Uterus (tissue), 4 donors: ENCODE data around the gene SNRK. TPM values are rescaled to one million over a fixed set of nuclear protein-coding genes. Genes with fewer than 3 reads are reported as not detected.

ENCODE experiments used
- DNase-seq, 2 donors: peaks; one replicate each; pipeline ENCODE4 v3.0.0-alpha.2; 2019 to 2020
- H3K27ac ChIP-seq, 2 donors: fragments of 200-600 bp; sonication (generic); 1 replicate in 1 of 2; 2 replicates in 1 of 2; pipeline ENCODE4 v1.5.1; 2016 to 2018
- H3K27me3 ChIP-seq, 2 donors: fragments of 200-600 bp; sonication (generic); one replicate each; pipeline ENCODE4 v1.5.1; 2018 to 2019; ENCODE audit warnings: control low read depth in 1 of 2
- H3K36me3 ChIP-seq, 2 donors: fragments of 200-600 bp; sonication (generic); one replicate each; pipeline ENCODE4 v1.5.1; 2019; ENCODE audit warnings: control low read depth in 1 of 2
- H3K4me1 ChIP-seq, 2 donors: fragments of 200-600 bp; sonication (generic); one replicate each; pipeline ENCODE4 v1.5.1; 2018 to 2019; ENCODE audit warnings: control low read depth in 1 of 2
- H3K4me3 ChIP-seq, 2 donors: fragments of 200-600 bp; sonication (generic); 1 replicate in 1 of 2; 2 replicates in 1 of 2; pipeline ENCODE4 v1.5.1; 2018 to 2019; ENCODE audit warnings: mild to moderate bottlenecking in 1 of 2
- H3K9me3 ChIP-seq, 2 donors: fragments of 200-600 bp; sonication (generic); one replicate each; pipeline ENCODE4 v1.5.1; 2019; ENCODE audit warnings: control low read depth in 1 of 2
- POLR2A ChIP-seq, 2 donors: fragments of 450-650 bp; IDR thresholded peaks; one replicate each; pipeline ENCODE4 v1.6.1; 2016; ENCODE audit warnings: antibody characterized with exemption in 2 of 2, mild to moderate bottlenecking in 1 of 2, moderate library complexity in 1 of 2
- intact Hi-C: fragments of 100-400 bp; cut with DNase I; formaldehyde crosslinking; loops from one replicate; pipeline ENCODE4 v1.15.1; 2023; ENCODE audit warnings: low total_unique reads
- total RNA-seq, 4 donors: library from RNA; depleted of rRNA in 3 of 4; stranded (reverse); fragments of >200 nt in 3 of 4; gene quantifications; one replicate each; pipeline versions ENCODE4 v1.1.0 to v1.2.4, GENCODE V29; 2014 to 2023
- TF ChIP-seq, protein P1 (sequence below), 4 experiments: fragments of 200-600 bp in 2 of 4; fragments of 450-650 bp in 2 of 4; sonication (generic) in 2 of 4; IDR thresholded peaks; one replicate each; pipeline ENCODE4 v1.5.1; 2016 to 2019; ENCODE audit warnings: antibody characterized with exemption in 4 of 4, mild to moderate bottlenecking in 2 of 4, moderate library complexity in 1 of 4
- donor health status: DM: yes; HTN: yes; CAD: no.

Gene SNRK
- total RNA-seq, 4 donors from 2014 or later, result 57.1 to 109 (median 98.3) TPM

DNA sequence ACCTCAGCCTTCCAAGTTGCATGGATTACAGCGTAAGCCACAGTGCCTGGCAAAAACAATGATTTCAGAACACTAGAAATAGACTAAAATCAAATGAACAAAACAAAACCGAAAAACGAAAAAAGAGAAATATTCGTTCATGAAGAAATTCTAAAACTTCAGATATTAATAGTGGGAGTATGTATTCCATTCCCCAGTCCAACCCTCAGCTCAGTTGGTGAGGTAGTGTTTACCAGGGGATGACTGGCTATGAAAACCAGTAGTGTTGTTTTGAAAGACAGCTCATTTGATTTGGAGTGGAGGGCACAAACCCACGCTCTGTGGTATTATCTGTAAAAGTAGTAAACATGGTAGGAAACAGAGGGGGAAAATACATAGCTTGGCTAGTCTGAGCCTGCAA lies 6.8 kb upstream of the SNRK start:
- intact Hi-C loops, result no loop called here
- TF ChIP-seq POLR2A (IDR thresholded peaks at IDR 0.05), result no peak
- TF ChIP-seq, protein P1, sequence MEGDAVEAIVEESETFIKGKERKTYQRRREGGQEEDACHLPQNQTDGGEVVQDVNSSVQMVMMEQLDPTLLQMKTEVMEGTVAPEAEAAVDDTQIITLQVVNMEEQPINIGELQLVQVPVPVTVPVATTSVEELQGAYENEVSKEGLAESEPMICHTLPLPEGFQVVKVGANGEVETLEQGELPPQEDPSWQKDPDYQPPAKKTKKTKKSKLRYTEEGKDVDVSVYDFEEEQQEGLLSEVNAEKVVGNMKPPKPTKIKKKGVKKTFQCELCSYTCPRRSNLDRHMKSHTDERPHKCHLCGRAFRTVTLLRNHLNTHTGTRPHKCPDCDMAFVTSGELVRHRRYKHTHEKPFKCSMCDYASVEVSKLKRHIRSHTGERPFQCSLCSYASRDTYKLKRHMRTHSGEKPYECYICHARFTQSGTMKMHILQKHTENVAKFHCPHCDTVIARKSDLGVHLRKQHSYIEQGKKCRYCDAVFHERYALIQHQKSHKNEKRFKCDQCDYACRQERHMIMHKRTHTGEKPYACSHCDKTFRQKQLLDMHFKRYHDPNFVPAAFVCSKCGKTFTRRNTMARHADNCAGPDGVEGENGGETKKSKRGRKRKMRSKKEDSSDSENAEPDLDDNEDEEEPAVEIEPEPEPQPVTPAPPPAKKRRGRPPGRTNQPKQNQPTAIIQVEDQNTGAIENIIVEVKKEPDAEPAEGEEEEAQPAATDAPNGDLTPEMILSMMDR (IDR thresholded peaks at IDR 0.05), result no peak
- no peaks in the 10 kb centered on the region for H3K4me1 ChIP-seq
- H3K27me3 ChIP-seq, result no peaks in the 10 kb centered on the region
- H3K9me3 ChIP-seq, result no peaks in the 10 kb centered on the region
- no peak overlapping the region for H3K4me3 ChIP-seq
- no peak for DNase-seq
- H3K27ac ChIP-seq, result no peak overlapping the region
- H3K36me3 ChIP-seq, result no peaks in the 10 kb centered on the region

DNA sequence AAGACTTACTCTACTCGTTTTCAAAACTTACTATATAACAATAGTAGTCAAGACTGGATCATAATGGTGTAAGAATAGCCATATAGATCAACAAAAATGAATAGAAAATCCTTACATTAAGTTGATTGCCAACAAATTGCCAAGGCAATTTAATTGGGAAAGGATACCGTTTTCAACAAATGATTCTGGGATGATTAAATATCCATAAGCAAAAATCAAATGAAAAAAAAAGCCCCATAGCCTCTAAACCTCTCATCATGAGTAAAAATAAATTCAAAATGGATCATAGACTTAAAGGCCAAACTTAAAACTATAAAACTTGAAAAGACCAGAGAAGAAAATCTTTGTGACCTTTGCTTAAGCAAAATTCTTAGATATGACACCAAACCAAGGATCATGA lies 5.3 kb upstream of the SNRK start:
- Histone ChIP-seq H3K4me3 (no peak overlapping the region), H3K27ac (no peak overlapping the region), H3K36me3 (no peaks in the 10 kb centered on the region), H3K4me1 (no peaks in the 10 kb centered on the region), H3K27me3 (no peaks in the 10 kb centered on the region), H3K9me3 (no peaks in the 10 kb centered on the region)
- DNase-seq, result no peak
- intact Hi-C loops, result no loop called here
- TF ChIP-seq, protein P1 (IDR thresholded peaks at IDR 0.05), result no peak
- no peak for TF ChIP-seq POLR2A (IDR thresholded peaks at IDR 0.05)

DNA sequence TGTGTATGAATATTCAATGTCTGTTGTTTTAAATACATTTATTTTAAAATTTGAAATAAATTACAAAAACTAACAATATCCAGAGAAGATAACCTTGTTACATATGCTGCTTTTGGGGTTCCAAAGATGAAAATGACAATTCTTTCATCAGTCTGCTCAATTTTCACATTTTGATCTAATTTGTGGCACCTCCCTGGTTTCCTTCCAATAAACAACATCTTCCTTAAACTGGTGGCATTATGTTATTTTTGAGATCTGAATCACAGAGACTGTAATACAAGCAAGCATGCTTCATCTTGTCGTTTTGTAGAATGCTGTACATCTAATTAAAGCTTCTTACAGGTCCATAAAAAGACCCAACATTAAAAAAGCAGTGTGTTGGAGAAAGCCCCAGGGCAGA lies 2.2 kb upstream of the SNRK start:
- H3K27me3 ChIP-seq, result no peaks in the 10 kb centered on the region
- H3K36me3 ChIP-seq, result no peaks in the 10 kb centered on the region
- intact Hi-C loops, result no loop called here
- no peak overlapping the region for H3K4me3 ChIP-seq
- no peak for TF ChIP-seq POLR2A (IDR thresholded peaks at IDR 0.05)
- TF ChIP-seq, protein P1 (IDR thresholded peaks at IDR 0.05), result no peak
- H3K9me3 ChIP-seq, result no peaks in the 10 kb centered on the region
- no peak for DNase-seq
- no peaks in the 10 kb centered on the region for H3K4me1 ChIP-seq
- H3K27ac ChIP-seq, result no peak overlapping the region

DNA sequence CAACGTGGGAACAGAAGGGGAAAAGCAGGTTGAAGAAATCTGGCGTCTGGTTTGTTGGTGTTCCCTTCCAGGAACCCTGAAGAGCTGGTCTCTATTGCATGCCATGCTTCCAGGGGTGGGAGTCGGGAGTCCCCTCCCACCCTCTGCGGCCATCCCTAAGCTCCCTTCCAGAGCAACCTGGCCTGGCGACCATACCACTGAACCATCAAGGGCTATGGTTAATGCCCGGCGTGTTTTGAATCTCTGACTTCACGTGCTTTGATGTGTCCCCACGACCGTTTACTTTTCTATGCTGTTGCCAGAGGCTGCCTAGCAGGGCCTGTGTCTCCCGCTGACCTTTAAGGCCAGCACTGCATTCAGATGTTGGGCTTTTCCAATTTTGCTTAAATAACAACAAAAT lies 696 bp upstream of the SNRK start:
- DNase-seq, result peak; percentile 17 to 21
- TF ChIP-seq POLR2A (IDR thresholded peaks at IDR 0.05), result no peak
- TF ChIP-seq, protein P1 (IDR thresholded peaks at IDR 0.05), result no peak
- Histone ChIP-seq H3K27me3 (no peaks in the 10 kb centered on the region), H3K4me3 (peak overlapping the region in 1 of 2 donors; percentile 57), H3K4me1 (no peaks in the 10 kb centered on the region), H3K36me3 (no peaks in the 10 kb centered on the region), H3K9me3 (no peaks in the 10 kb centered on the region), H3K27ac (peak overlapping the region; percentile 87 to 98)
- intact Hi-C loops, result no loop called here

DNA sequence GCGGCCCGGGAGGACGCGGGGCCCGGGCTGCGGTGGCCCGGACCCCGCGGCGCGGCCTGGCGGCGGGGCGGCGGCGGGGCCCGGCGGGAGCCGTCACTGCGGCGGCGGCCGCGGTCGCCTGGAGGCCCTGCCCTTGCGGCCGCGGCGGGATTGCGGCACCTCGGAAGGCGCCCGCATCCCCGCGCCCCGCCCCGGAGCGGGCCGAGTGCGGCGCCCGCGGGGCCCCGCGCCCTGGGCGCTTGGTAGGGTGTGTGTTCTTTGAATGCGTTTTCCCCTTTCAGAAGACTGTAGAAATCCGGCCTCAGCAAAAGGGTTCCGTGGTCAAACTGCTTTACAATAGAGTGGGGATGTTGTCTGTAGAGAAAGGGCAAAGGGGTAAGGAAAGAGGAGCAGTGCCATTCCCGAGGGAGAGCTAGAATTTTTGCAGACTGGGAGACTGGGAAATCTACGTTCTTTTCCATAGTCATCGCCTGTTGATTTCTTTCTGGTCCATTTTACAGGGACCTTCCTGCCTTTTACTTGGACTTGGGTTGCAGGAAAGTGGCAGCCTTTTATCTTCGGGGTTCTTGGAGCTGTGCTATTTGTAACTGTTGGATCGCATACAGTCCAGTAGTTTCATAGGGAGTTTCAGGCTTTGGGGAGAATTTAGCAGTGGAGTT lies 630 bp downstream of the SNRK start:
- TF ChIP-seq, protein P1 (IDR thresholded peaks at IDR 0.05), result no peak
- TF ChIP-seq POLR2A (IDR thresholded peaks at IDR 0.05), result no peak
- DNase-seq, result no peak
- Histone ChIP-seq H3K27me3 (no peaks in the 10 kb centered on the region), H3K36me3 (no peaks in the 10 kb centered on the region), H3K27ac (peak overlapping the region; percentile 87 to 98), H3K4me3 (peak overlapping the region; percentile 33 to 57), H3K4me1 (peaks cover 0 to 3% of the 10 kb centered on the region in 2 donors), H3K9me3 (no peaks in the 10 kb centered on the region)
- intact Hi-C loops, result no loop called here
